DMS153 treated with DMSO at 0.1 percent for 48 hours (cell line): ENCODE measurements around the gene BAZ1A.
"Not testable (repeated sequence)": the region's sequence is repeated elsewhere in the genome, so short reads cannot be mapped to it uniquely, and the experiment has no call there.

ENCODE experiments used
- DNase-seq: peaks from one replicate; lab custom pipeline; 2025; ENCODE audit not compliant: unreplicated experiment; lab: John Stamatoyannopoulos, UW

BAZ1A gene

GRCh38 chr14:34857689-34858449, 17.3 kb downstream of the BAZ1A start:
- DNase-seq, result no peak

- DNase-seq, result no peak
These were observed 22.1 kb downstream of the BAZ1A start for GRCh38 chr14:34853041-34853440.

GRCh38 chr14:34851395-34851794, 23.8 kb downstream of the BAZ1A start:
- no peak for DNase-seq

DNA sequence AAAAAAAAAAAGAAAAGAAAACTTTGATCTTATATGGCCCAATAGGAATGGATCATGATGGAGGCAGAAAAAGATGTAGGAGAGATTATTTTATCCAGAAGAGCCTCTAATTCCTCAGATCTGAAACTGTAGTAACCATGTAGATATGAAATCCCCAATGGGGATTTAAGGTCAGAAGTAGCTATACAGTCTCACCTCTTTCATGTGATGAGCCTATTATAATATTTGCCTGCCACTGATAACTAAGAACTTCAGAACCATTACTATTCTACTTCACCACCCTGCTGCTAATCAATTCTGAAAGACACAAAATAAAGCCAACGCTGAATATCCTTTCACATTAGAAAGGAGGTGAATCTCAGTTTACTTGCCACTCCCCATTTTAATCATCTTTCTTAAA, 29.3 kb downstream of the BAZ1A start:
- no peak for DNase-seq

GRCh38 chr14:34843011-34843554, 32.1 kb downstream of the BAZ1A start:
- DNase-seq, result no peak

DNA sequence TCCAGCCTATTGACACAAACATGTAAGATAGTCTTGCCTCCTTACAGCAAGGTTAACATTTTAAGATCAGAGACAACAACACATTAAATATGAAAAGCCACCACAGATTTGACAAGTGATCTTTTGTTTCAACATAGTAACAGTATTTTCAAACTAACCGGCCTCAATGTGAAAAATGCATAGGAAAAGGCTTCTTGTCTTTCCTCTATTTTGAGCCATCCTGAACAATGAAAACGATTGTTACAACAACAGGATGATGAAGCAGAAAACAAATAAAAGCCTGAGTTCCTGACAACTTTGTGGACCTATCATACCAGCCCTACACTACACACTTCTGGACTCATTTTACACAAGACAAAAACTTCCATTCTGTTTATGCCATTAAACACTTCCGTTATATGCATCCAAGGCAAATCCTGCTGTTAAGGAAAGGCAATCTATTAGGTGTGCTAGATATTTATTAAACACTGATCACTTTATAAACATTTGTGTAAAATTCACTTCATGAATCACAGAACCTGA, 37.3 kb downstream of the BAZ1A start:
- no peak for DNase-seq

DNA sequence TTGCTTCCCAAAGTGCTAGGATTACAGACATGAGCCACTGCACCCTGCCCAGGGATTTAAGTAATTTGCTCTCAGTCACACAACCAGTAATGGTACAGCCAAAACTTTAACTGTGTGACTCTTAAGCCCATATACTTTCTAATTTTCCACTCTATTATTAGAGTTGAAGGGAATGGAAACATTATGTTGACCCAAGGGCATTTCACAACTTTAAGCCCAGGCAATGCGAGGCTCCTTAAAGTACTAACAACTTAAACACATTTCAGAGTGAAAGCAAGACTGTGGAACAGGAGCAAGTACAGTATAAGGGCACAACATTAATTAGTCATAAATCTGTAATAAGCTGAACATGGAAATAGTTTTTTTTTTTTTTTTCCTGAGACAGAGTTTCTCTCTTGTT, 39.8 kb downstream of the BAZ1A start:
- no peak for DNase-seq

GRCh38 chr14:34833549-34834523, 41.3 kb downstream of the BAZ1A start:
- DNase-seq, result no peak

GRCh38 chr14:34826661-34827060, 48.5 kb downstream of the BAZ1A start:
- no peak for DNase-seq

DNA sequence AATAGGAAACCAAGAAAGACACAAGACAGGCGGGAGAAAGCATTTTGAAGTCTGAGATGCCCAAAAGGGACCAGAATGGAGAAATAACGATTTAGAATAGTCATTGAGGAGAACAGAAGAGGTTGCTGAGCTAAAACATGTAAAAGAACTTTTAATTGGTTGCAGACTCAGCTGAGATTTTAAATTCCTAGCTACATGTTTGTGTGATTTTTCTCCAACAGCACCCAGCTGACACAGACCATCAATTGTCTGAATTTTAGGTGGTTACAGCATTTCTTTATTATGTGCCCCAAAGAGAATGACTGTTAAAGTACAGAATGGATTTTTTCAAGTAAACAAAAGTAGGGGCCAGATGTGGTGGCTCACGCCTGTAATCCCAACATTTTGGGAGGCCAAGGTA, 50.3 kb downstream of the BAZ1A start:
- DNase-seq, result no peak

DNA sequence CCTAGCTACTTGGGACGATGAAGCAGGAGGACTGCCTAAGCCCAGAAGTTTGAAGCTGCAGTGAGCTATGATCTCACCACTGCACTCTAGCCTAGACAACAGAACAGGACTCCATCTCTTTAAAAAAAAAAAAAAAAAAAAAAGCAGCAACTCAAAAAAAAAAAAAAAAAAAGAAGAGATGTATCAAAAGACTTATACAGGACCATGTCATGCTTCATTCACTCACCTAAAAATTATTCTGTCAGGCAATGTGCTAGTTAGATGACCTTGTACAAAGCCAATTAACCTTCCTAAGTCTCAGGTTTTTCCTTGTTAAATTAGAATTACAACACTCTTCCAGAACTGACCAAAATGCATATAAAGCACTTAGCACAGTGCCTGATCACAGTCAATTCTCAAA, 50.9 kb downstream of the BAZ1A start:
- no peak for DNase-seq

GRCh38 chr14:34817768-34818167, 57.4 kb downstream of the BAZ1A start:
- DNase-seq, result no peak

GRCh38 chr14:34810028-34810427, 65.1 kb downstream of the BAZ1A start:
- no peak for DNase-seq

- DNase-seq, result no peak
These were observed 68.9 kb downstream of the BAZ1A start for GRCh38 chr14:34806257-34806656.

- no peak for DNase-seq
These were observed 70.2 kb downstream of the BAZ1A start for GRCh38 chr14:34804933-34805332.

DNA sequence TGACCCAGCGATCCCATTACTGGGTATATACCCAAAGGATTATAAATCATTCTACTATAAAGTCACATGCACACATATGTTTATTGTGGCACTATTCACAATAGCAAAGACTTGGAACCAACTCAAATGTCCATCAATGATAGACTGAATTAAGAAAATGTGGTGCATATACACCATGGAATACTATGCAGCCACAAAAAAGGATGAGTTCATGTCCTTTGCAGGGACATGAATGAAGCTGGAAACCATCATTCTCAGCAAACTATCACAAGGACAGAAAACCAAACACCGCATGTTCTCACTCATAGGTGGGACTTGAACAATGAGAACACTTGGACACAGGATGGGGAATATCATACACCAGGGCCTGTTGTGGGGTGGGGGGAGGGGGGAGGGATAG, 76.3 kb downstream of the BAZ1A start:
- not testable (repeated sequence) for DNase-seq

DNA sequence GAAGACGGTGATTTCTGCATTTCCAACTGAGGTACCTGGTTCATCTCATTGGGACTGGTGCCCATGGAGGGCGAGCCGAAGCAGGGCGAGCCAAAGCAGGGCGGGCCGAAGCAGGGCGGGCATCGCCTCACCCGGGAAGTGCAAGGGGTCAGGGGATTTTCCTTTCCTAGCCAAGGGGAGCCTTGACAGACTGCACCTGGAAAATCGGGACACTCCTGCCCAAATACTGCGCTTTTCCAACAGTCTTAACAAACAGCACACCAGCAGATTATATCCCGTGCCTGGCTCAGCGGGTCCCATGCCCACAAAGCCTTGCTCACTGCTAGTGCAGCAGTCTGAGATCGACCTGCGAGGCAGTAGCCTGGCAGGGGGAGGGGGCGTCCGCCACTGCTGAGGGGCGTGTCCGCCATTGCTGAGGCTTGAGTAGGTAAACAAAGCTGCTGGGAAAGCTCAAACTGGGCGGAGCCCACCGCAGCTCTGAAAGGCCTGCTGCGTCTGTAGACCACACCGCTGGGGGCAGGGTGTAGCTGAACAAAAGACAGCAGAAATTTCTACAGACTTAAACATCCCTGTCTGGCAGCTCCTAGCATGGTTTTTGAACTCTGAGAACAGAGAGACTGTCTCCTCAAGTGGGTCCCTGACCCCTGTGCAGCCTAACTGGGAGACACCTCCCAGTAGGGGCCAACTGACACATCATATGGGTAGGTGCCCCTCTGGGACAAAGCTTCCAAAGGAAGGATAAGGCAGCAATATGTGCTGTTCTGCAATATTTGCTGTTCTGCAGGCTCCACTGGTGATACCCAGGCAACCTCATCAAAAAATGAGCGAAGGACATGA, 77.2 kb downstream of the BAZ1A start:
- no peak for DNase-seq

DNA sequence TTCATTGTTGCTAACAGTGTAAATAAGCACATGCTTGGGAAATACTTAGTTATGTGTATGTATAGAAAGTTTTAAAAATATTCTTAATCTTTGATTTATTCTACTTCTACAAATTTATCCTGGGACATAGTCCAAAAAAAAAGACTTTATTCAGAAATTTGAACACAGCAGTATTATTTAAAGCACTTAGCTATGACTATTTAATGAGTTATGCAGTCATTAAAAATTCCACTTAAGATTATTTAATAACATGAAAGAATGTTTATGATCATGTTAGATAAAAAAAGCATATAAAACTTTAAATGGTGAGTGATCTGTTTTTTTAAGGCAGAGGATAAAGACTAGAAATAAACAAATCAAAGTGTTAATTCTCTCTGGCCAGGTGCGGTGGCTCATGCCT, 78.3 kb downstream of the BAZ1A start:
- DNase-seq, result no peak

- DNase-seq, result no peak
These were observed 80.2 kb downstream of the BAZ1A start for GRCh38 chr14:34794941-34795340.

DNA sequence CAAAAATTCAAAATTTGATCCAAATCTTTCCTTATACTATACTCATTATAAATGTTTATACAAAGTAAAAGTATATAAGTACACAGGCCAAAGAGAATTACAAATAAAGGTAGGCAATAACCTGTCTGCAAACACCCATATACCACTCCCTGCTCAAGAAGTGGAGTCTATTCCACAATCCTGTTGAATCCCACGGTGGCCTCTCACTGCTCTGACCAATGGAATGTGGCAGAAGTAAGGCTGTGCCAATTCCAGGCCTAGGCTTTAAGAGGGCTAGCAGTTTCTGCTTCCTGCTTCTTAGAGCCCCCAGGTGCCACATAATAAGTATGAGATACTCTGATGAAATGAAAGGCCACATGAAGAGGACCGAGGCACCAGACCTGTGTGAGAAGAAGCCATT, 80.9 kb downstream of the BAZ1A start:
- no peak for DNase-seq

DNA sequence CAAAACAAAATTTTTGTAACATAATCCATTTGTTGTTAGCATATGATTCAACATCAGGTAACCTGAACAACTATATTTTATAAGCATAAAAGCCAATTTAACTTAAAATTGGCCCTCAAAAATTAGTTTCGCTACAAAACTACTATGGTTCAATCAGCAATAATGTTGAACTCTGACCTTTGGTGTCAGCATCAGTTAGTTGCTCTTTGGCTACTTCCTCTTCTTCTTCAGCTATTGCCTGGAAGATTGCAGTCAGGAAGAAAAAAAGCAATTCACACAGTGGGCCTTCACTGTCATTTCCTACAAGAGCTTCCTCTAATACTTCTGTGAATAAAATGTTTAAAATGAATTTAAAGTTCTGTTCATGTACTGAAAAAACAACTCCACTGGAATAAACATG, 82.6 kb downstream of the BAZ1A start:
- DNase-seq, result no peak
